SK-N-MC (cell line): Measurements from ENCODE around the gene PIGT.

Experiments used
- EZH2 ChIP-seq: fragments of 200-600 bp; sonication (generic); IDR thresholded peaks from one replicate; pipeline ENCODE4 v1.6.1; 2017; ENCODE audit warnings: antibody characterized with exemption
- FOXP2 ChIP-seq: optimal IDR thresholded peaks from 2 replicates; pipeline ENCODE3; 2011; ENCODE audit warnings: mild to moderate bottlenecking, moderate library complexity; ENCODE audit not compliant: insufficient read depth; ENCODE audit errors: extremely low read length, control extremely low read depth
- POLR2AphosphoS5 ChIP-seq: IDR thresholded peaks from 2 replicates; pipeline ENCODE4 v1.6.1; 2012; ENCODE audit warnings: mild to moderate bottlenecking, low read depth, low read length, borderline replicate concordance

- TF ChIP-seq EZH2 = no peak
- TF ChIP-seq POLR2AphosphoS5 = no peak
- TF ChIP-seq FOXP2 = no peak
Measured at GRCh38 chr20:45419188-45420091, 3.5 kb downstream of the PIGT start.
